ENCODE measurements around the gene VWA1. TPM values are rescaled to one million over a fixed set of nuclear protein-coding genes. Genes with fewer than 3 reads are reported as not detected.
"Not testable (repeated sequence)": the region's sequence is repeated elsewhere in the genome, so short reads cannot be mapped to it uniquely, and the experiment has no call there.

The VWA1 gene
- total RNA-seq, 2 donors from 2014 or later, result not detected

DNA sequence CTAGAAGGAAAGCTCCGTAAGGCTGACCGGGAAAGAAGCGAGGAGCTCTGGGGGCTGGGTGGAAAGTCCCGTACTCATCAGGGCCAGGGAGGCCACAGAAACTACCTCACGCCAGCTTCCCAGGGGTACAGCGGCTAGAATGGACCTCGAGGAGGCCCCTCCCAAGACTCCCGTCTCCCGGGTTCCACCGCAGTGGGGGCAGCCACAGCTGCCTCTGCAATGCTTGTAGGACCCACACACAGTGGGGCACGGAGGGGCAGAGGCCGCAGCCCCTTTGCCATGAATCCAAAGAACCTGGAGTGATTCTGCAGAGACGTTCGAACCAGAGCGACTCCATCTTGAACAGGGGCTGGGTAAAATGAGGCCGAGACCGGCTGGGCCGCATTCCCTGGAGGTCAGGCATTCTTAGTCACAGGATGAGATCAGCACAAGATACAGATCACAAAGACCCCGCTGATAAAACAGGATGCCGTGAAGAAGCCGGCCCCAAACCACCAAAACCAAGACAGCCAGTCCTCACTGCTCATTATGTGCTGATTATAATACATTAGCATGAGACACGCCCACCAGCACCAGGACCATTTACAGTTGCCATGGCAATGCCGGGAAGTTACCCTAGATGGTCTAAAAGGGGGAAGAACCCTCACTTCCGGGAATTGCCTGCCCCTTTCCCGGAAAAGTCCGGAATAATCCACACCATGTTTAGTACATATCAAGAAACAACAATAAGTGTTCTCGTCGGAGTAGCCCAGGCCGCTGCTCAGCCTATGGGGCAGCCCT is 12.8 kb upstream of the VWA1 start:
- H3K4me1 Mint-ChIP-seq, result peaks cover 8% of the 10 kb centered on the region
- H3K9me3 ChIP-seq (ENCODE audit: control insufficient read depth, low read length, poor library complexity, severe bottlenecking), result no peaks in the 10 kb centered on the region
- no peak for DNase-seq
- ATAC-seq, result no peak
- no peak overlapping the region for H3K27ac Mint-ChIP-seq
- peaks cover 2% of the 10 kb centered on the region for H3K36me3 Mint-ChIP-seq (ENCODE audit: low read depth)
- H3K27me3 Mint-ChIP-seq, result peaks cover 32% of the 10 kb centered on the region
- H3K4me3 Mint-ChIP-seq, result no peak overlapping the region

DNA sequence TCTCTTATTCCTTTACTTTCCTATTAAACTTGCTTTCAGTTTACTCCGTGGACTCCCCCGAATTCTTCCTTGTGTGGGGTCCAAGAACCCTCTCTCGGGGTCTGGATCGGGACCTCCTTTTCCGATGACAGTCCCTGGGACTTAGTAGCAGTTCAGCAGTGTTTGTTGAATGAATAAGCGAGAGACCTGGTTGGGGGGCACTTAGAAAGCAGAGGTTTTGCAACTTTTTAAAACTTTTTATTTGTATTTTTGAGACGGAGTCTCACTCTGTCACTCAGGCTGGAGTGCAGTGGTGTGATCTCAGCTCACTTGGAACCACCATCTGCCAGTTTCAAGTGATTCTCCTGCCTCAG is 12.3 kb upstream of the VWA1 start:
- DNase-seq, result no peak
- Mint-ChIP-seq H3K4me3 (no peak overlapping the region), H3K36me3 (ENCODE audit: low read depth) (peaks cover 2% of the 10 kb centered on the region), H3K4me1 (peaks cover 6% of the 10 kb centered on the region), H3K27ac (no peak overlapping the region), H3K27me3 (peaks cover 28% of the 10 kb centered on the region)
- H3K9me3 ChIP-seq (ENCODE audit: control insufficient read depth, low read length, poor library complexity, severe bottlenecking), result no peaks in the 10 kb centered on the region
- ATAC-seq, result no peak

DNA sequence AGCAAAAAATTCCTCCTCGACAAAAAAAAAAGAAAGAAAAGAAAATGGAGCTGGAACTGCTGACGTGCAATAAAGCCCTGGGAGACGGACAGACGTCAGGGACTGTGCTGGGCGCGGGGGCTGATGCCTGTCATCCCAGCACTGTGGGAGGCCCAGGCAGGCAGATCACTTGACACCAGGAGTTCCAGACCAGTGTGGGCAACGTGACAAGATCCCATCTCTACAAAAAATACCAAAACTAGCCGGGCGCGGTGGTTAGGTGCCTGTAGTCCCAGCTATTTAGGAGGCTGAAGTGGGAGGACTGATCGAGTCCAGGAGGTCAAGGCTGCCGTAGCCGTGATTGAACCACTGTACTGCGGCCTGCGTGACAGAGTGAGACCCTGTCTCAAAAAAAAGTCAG is 10.8 kb upstream of the VWA1 start:
- Mint-ChIP-seq H3K36me3 (ENCODE audit: low read depth) (peaks cover 2% of the 10 kb centered on the region), H3K27ac (no peak overlapping the region), H3K4me3 (no peak overlapping the region)

DNA sequence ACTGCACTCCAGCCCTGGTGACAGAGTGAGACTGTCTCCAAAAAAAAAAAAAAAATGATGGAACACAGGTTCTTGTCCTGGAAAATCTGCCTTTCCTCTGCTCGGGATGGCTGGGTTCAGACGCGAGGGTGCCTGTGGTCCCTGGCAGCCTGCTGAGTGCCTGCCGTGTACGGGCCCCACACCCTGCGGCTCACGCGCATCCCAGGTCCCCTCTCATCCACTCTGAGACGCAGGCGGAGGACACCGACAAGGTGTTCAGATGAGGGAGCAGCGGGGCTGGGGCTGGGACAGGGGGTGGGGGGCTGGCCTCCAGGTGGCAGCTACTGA is 10.1 kb upstream of the VWA1 start:
- Mint-ChIP-seq H3K4me1 (peaks cover 6% of the 10 kb centered on the region), H3K4me3 (no peak overlapping the region), H3K27me3 (peaks cover 40% of the 10 kb centered on the region), H3K27ac (no peak overlapping the region), H3K36me3 (ENCODE audit: low read depth) (peaks cover 2% of the 10 kb centered on the region)
- ATAC-seq (no peak), DNase-seq (no peak)
- no peaks in the 10 kb centered on the region for H3K9me3 ChIP-seq (ENCODE audit: control insufficient read depth, low read length, poor library complexity, severe bottlenecking)

More for the DNA sequence above, 10.8 kb upstream of the VWA1 start:
- ATAC-seq, result no peak
- Mint-ChIP-seq H3K27me3 (peaks cover 36% of the 10 kb centered on the region), H3K4me1 (peaks cover 6% of the 10 kb centered on the region)
- no peaks in the 10 kb centered on the region for H3K9me3 ChIP-seq (ENCODE audit: control insufficient read depth, low read length, poor library complexity, severe bottlenecking)
- no peak for DNase-seq

DNA sequence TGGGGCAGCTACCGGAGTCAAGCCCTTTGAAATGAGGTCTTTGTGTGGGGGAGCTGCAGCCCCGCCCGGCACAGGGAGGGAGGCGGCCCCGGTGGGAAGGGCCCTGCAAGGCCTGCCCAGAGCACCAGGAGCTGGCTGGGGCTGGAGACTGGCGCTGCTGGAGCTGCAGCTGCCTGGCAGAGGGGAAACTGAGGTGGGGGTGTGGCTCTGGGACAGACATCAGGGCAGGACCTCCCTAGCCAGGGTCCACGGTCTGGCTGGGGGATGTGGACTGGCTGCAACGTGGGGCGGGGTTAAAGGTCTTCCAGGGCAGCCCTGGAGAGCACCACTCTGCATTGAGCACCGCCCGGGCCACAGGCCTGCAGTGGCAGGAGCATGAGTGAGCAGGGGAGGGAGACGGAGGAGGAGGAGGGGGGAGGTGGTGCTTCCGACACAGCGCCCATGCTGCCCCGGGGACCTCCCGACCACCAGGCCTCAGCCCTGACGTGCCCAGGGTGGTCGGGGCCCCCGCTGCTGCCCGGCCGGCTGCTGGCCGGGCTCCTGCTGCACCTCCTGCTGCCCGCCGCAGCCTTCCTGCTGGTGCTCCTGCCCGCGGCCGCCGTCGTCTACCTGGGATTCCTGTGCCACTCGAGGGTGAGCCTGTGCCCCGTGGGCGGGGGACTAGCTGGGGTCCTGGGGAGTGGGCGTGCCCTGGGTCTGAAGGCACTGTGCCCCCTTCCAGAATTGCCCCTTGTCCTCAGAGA is 9.6 kb upstream of the VWA1 start:
- Mint-ChIP-seq H3K4me3 (peak overlapping the region; percentile 45), H3K27ac (no peak overlapping the region), H3K36me3 (ENCODE audit: low read depth) (peaks cover 2% of the 10 kb centered on the region), H3K4me1 (peaks cover 6% of the 10 kb centered on the region), H3K27me3 (peaks cover 40% of the 10 kb centered on the region)
- ATAC-seq (no peak), DNase-seq (no peak)
- H3K9me3 ChIP-seq (ENCODE audit: control insufficient read depth, low read length, poor library complexity, severe bottlenecking), result no peaks in the 10 kb centered on the region

DNA sequence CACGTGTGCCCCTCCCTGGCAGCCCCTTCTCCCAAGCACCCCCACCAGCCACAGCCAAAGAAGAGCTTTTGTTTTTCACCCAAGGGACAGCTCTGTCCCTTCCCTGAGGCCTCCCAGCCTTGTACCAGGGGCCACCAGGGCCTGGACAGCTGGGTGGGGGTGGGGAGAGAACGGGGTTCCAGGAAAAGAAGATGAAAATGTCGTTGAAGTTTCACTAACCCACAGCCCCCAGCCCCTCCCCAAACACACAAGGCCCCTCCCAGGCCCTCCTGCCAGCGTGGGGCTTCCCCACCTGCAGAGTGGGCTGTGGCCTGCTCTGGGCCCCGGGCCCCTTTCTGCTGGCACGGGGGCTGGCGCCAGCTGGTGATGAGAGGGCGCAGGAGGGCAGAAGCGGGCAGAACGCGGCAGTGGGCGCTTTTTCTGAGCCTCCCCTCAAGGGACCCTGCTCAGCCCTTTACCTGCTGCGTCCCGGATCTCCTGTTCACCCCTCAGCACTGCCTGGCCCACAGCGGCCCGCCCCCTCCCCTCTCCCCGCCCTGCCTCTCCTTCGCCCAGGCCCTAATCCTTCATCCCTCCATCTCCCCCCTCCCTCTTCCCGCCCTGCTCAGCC is 8.9 kb upstream of the VWA1 start:
- Mint-ChIP-seq H3K27ac (no peak overlapping the region), H3K36me3 (ENCODE audit: low read depth) (peaks cover 2% of the 10 kb centered on the region), H3K4me1 (peaks cover 6% of the 10 kb centered on the region), H3K27me3 (peaks cover 40% of the 10 kb centered on the region), H3K4me3 (peak overlapping the region; percentile 45)
- no peak for DNase-seq
- H3K9me3 ChIP-seq (ENCODE audit: control insufficient read depth, low read length, poor library complexity, severe bottlenecking), result no peaks in the 10 kb centered on the region
- peak; percentile 62 for ATAC-seq

DNA sequence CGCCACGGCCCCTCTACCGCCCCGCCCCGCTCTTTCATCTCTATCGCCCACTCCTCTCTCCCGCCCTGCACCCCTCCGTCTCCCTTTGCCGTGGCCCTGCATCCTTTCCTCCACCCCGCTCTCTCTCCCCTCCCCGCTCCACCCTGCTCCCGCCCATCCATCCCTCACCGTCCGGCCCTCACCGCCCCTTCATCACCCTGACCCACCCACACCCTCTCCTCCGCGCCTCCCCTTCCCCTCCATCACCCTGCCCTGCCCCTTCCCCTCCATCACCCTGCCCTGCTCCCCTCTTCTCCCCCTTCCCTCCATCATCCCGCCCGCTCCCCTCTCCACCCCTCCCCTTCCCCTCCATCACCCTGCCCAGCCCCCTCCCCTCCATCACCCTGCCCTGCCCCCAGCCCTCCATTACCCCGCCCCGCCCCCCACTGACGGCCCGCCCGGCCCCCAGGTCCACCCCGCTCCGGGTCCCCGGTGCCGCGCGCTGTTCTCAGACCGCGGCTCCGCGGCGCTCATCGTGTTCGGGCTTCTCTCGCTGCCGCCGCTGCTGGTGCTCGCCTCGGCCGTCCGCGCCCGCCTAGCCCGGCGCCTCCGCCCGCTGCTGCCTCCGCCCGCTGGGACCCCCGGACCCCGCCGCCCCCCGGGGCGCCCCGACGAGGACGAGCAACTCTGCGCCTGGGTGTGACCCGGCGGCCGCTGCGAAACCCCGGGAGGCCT is 8.2 kb upstream of the VWA1 start:
- peaks cover 39% of the 10 kb centered on the region for H3K27me3 Mint-ChIP-seq
- peaks cover 2% of the 10 kb centered on the region for H3K36me3 Mint-ChIP-seq (ENCODE audit: low read depth)
- no peak overlapping the region for H3K4me3 Mint-ChIP-seq
- no peaks in the 10 kb centered on the region for H3K9me3 ChIP-seq (ENCODE audit: control insufficient read depth, low read length, poor library complexity, severe bottlenecking)
- peaks cover 6% of the 10 kb centered on the region for H3K4me1 Mint-ChIP-seq
- H3K27ac Mint-ChIP-seq, result no peak overlapping the region
- DNase-seq (no peak), ATAC-seq (peak; percentile 21)

DNA sequence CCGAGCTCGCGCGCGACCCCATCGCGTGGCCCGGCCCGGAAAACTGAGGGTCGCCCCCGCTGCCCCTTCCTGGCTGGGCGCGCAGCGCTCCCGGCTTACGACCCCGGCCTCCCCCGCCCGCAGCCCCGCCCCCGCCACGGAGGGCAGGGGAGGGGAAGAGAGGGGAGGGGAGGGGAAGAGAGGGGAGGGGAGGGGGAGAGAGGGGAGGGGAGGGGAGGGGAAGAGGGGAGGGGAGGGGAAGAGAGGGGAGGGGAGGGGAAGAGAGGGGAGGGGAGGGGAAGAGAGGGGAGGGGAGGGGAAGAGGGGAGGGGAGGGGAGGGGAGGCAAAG is 7.7 kb upstream of the VWA1 start:
- DNase-seq (no peak), ATAC-seq (no peak)
- no peaks in the 10 kb centered on the region for H3K9me3 ChIP-seq (ENCODE audit: control insufficient read depth, low read length, poor library complexity, severe bottlenecking)
- Mint-ChIP-seq H3K36me3 (ENCODE audit: low read depth) (peaks cover 2% of the 10 kb centered on the region), H3K27ac (no peak overlapping the region), H3K4me1 (peaks cover 6% of the 10 kb centered on the region), H3K4me3 (no peak overlapping the region), H3K27me3 (peaks cover 34% of the 10 kb centered on the region)

DNA sequence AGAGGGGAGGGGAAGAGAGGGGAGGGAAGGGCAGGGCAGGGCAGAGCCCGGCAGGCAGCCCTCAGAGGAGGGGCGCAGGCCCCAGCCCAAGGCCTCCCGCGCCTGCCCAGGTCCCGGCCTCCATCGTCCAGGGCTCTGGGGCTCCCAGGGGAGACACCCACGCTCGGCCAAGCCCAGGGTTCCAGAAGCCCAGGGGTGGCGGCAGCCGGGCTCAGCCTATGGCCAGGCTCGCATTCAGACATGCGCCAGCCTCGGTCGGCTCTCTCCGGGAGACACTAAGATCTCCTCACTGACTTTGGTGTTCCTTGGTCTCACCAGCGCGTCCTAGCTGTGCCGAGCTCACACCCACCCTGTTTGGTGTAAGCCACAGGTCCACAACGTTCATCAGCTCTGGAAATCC is 7.3 kb upstream of the VWA1 start:
- no peak overlapping the region for H3K27ac Mint-ChIP-seq
- H3K9me3 ChIP-seq (ENCODE audit: control insufficient read depth, low read length, poor library complexity, severe bottlenecking), result no peaks in the 10 kb centered on the region
- H3K27me3 Mint-ChIP-seq, result peaks cover 30% of the 10 kb centered on the region
- peaks cover 3% of the 10 kb centered on the region for H3K4me1 Mint-ChIP-seq
- ATAC-seq, result no peak
- peaks cover 2% of the 10 kb centered on the region for H3K36me3 Mint-ChIP-seq (ENCODE audit: low read depth)
- DNase-seq, result no peak
- peak overlapping the region; percentile 13 for H3K4me3 Mint-ChIP-seq

DNA sequence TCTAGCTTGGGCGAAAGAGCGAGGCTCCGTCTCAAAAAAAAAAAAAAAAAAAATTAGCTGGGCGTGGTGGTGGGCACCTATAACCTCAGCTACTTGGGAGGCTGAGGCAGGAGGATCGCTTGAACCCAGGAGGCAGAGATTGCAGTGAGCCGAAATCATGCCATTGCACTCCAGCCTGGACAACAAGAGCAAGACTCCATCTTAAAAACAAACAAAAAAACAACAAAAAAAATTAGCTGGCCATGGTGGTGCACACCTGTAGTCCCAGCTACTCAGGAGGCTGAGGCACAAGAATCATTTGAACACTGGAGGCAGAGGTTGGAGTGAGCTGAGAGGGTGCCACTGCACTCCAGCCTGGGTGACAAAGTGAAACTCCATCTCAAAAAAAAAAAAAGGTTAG is 6.5 kb upstream of the VWA1 start:
- not testable (repeated sequence) for H3K36me3 Mint-ChIP-seq (ENCODE audit: low read depth); H3K27ac Mint-ChIP-seq; ATAC-seq; H3K4me1 Mint-ChIP-seq; H3K9me3 ChIP-seq (ENCODE audit: control insufficient read depth, low read length, poor library complexity, severe bottlenecking); DNase-seq; H3K4me3 Mint-ChIP-seq
- H3K27me3 Mint-ChIP-seq, result peaks cover 27% of the 10 kb centered on the region

DNA sequence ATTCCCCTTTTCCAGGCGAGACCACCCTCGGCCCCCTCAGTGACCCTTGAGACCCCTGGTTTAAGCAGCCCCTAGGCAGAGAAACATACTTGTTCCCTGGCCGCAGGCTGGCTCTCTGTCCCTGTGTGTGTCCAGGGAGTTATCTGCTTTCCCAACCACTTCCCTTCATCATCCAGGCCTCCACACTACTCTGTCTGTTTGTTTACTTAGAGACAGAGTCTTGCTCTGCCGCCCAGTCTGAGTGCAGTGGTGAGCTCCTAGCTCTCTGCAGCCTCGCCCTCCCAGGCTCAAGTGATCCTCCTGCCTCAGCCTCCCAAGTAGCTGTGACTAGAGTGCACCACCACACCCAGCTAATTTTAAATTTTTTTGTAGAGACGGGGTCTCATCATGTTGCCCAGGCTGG is 5.8 kb upstream of the VWA1 start:
- peaks cover 2% of the 10 kb centered on the region for H3K36me3 Mint-ChIP-seq (ENCODE audit: low read depth)
- H3K4me1 Mint-ChIP-seq, result peaks cover 3% of the 10 kb centered on the region
- peaks cover 22% of the 10 kb centered on the region for H3K27me3 Mint-ChIP-seq
- H3K4me3 Mint-ChIP-seq, result no peak overlapping the region
- H3K9me3 ChIP-seq (ENCODE audit: control insufficient read depth, low read length, poor library complexity, severe bottlenecking), result no peaks in the 10 kb centered on the region
- DNase-seq, result no peak
- H3K27ac Mint-ChIP-seq, result no peak overlapping the region
- ATAC-seq, result no peak

DNA sequence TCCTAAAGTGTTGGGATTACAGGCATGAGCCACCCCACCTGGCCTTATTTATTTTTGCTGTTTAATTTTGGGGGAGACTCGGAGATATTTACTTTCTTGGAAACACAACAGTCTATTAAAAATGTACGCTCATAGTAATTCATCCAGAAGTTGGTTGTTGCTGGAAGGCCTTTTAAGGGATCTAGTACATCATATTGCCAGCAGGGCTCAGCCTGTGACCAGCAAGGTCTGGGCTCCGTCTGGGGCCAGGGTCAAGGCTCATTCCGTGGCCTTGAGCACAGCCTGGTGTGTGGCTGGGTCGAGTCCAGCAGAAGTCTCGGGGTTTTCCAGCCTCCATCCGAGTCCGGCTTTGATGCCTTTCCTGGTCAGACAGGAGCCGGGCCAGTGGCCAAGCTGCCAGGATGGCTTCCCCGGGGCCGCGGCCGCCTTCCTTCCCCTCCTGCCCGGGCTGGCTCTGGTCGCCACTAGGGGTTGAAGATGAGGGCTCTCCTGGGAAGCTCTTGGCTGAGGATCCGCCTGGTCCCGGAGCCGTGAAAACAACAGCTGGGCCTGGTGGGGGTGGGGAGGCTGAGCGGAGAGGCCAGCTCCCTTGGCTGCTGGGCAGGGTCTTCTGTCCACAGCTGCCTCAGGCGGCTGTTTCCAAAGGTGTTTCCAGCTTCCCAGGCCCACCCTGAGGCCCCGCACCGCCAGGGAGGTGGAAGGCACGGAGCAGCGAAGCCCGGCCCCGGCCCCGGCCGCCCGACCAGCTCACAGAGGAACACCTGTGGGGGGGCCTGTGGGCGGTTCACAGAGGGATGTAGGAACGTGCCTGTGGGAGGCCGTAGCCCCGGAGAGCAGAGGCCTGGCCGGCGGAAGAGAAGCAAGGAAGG is 5.1 kb upstream of the VWA1 start:
- ATAC-seq (no peak), DNase-seq (no peak)
- Mint-ChIP-seq H3K27me3 (peaks cover 22% of the 10 kb centered on the region), H3K27ac (no peak overlapping the region), H3K4me3 (no peak overlapping the region), H3K36me3 (ENCODE audit: low read depth) (peaks cover 2% of the 10 kb centered on the region), H3K4me1 (peaks cover 8% of the 10 kb centered on the region)
- H3K9me3 ChIP-seq (ENCODE audit: control insufficient read depth, low read length, poor library complexity, severe bottlenecking), result no peaks in the 10 kb centered on the region
